Fibroblast of villous mesenchyme (primary cell): ENCODE measurements around the gene CMTM3. TPM values are rescaled to one million over a fixed set of nuclear protein-coding genes. Genes with fewer than 3 reads are reported as not detected.
A peak's percentile ranks its signal among the peaks of the same experiment; 100 is the strongest.
"Not testable (repeated sequence)": the region's sequence is repeated elsewhere in the genome, so short reads cannot be mapped to it uniquely, and the experiment has no call there.

ENCODE experiments used
- DNase-seq: peaks from one replicate; pipeline ENCODE4 v3.0.0-alpha.2; 2010; ENCODE audit warnings: low read depth
- H3K4me3 ChIP-seq: 2 replicates; pipeline ENCODE4 v1.5.1; 2011; ENCODE audit warnings: low read depth, mild to moderate bottlenecking, low read length
- CTCF ChIP-seq: IDR thresholded peaks from 2 replicates; pipeline ENCODE4 v1.5.1; 2012; ENCODE audit warnings: low read depth, mild to moderate bottlenecking, low read length; ENCODE audit not compliant: insufficient read depth
- total RNA-seq: library from RNA; depleted of rRNA; stranded (reverse); fragments of >200 nt; gene quantifications from 2 replicates; pipeline ENCODE4 v1.2.3, GENCODE V29; 2012

The CMTM3 gene
- total RNA-seq, 1 donor = 22.0 TPM

DNA sequence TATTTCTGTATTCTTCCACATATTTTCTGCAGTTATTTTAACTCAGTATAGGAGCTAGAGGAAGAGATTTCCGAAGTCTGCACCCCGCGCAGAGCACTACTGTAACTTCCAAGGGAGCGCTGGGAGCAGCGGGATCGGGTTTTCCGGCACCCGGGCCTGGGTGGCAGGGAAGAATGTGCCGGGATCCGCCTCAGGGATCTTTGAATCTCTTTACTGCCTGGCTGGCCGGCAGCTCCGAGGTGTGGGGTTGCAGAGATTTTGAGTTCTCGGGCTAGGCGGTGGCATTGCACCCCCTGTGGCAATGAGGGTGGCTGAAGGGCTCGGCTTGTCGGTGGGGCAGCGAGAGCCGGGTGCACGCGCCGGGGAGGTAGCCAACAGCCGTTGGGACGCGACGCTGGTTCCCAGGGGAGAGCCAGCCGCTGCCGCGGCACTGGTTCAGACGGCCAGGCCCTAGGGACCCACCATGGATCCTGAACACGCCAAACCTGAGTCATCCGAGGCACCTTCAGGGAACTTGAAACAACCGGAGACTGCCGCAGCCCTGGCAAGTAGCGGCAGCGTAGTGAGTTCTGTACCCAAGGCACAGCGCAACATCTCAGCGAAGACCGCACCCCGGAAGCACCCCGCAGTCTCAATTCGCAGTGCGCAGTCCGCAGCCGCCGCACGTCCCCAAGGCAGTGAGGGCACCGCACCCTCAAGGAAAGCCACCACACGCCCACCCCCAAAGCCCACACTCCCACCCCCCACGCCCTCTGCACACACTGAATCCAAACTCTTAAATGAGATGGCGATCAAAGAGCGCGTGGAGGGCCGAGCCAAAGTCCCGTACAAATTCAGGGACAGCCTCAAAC is 38.2 kb upstream of the CMTM3 start, which contains the start of gene CMTM1:
Gene CMTM1 (plus strand): TSS at position 389 of the 851 bp plus-strand sequence. CDS start 75 bp downstream, at position 464.
- no peak within 1 kb of the TSS for H3K4me3 ChIP-seq
- no peak for DNase-seq
- no peak for TF ChIP-seq CTCF

DNA sequence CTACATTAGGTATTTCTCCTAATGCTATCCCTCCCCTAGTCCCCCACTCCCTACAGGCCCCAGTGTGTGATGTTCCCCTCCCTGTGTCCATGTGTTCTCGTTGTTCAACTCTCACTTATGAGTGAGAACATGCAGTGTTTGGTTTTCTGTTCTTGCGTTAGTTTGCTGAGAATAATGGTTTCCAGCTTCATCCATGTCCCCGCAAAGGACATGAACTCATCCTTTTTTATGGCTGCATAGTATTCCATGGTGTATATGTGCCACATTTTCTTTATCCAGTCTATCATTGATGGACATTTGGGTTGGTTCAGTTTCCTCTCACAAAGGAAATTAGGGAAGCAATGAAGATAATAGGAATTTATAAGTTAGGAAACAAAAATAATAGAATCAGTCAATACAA is 37.2 kb upstream of the CMTM3 start:
- not testable (repeated sequence) for H3K4me3 ChIP-seq, DNase-seq

- H3K4me3 ChIP-seq = no peak overlapping the region
- no peak for TF ChIP-seq CTCF
- no peak for DNase-seq
These were observed 36.1 kb upstream of the CMTM3 start for GRCh38 chr16:66568355-66568754.

DNA sequence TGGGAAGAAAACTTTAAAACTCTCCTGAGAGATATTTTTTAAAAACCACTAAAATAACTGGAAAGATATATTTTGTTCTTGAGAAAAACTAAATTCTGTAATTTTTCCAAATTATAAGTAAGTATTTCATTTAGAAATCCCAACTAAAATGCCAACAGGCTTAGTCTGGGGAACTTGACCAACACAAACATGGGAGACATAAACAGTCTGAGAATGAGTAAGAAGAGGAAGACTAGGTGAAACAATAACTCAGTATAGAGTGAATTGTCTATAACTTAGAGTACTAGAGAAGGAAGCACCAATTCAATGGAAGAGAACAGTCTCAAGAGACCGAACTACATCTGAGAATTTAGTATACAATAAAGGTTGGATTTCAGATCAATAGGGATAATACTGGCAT is 35.4 kb upstream of the CMTM3 start:
- TF ChIP-seq CTCF = no peak
- DNase-seq = peak; percentile 67
- H3K4me3 ChIP-seq = no peak overlapping the region

DNA sequence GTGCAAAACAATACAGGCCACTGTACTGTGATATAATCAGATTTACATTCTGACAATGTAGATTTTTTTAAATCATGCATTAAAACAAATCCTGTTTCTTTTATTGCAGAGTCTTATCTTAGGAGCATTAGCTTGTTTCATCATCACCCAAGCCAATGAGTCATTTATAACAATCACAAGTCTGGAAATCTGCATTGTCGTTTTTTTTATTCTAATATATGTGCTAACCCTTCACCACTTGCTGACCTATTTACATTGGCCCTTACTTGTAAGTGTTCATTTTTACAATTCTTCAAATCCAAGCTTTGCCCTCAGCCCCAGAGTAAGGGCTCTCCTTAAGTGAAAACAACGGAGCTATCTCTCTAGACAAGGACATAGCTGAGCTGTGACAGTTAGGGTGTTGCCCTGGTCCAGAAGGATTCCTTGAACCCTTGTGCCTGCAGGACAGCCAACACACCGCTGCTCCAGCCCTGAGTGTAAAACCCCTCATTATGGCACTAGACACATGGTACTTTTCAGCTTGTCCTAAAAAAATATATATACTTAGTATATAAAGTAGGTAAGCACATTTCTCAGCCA is 34.6 kb upstream of the CMTM3 start:
- TF ChIP-seq CTCF = no peak
- peak; percentile 88 for DNase-seq

DNA sequence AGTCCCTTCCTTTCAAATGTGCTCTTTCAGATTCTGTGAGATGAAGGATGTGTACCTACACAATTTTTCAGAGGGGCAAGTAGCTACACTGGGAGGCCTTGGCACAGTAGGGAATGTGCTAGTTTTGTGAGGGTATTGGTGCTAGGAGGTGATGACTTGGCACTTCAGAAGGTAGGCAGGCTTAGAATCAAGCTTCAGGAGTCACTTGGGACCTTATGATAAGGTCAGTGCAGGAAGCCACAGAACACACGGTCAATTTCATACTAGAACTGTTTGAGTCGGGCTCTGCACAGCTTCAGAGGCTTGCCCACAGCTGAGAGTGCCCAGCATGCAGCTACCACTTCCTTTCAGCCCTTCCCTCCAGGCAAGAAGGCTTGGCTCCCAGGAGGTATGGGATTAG is 32.1 kb upstream of the CMTM3 start:
- no peak for TF ChIP-seq CTCF
- H3K4me3 ChIP-seq = no peak overlapping the region
- DNase-seq = no peak

More for the DNA sequence above, 34.6 kb upstream of the CMTM3 start:
- no peak overlapping the region for H3K4me3 ChIP-seq

DNA sequence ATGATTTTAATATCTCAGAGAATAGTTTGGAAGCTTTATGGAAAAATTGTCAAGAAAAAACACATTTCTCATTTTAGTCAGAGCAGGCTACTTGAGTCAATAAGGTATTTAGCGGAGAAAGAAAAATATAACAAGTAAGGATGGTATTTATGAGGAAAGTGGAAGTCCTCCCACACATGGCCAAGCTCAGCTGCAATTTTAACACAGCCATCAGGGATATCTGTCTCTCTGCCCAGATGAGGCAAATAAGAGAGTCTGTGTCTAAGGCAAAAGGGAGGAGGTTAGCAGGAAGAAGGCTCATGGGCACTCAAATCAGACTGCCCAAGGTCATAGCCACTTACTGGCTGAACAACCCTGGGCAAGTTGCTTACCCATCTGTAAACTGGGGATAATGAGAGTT is 30.4 kb upstream of the CMTM3 start:
- no peak for DNase-seq
- no peak overlapping the region for H3K4me3 ChIP-seq
- TF ChIP-seq CTCF = no peak
